ENCODE data around the gene SUPT6H.

The SUPT6H gene

DNA sequence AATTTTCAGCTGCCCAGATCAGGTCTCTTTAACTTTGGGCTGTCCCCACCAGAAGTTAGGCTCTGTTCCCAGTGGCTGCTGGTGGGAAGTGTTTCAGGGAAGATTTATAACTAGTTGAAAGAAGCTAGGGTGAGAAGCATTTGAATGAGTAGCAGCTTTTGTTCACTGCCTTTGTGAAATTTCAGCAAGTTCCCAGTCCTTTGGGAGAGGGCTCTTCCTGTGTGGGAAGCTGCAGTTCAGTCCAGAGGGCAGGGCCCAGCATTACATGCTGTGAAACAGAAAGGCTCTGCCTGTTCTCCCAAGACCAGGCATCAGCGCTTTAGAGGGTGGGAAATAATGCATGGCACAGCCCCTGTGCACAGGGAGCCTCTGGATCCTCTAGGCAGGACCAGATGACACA, 31.9 kb downstream of the SUPT6H start:
- DNase-seq (ENCODE audit: low read depth, low spot score), result no peak
- H3K4me3 ChIP-seq (ENCODE audit: low read length), result no peak overlapping the region

DNA sequence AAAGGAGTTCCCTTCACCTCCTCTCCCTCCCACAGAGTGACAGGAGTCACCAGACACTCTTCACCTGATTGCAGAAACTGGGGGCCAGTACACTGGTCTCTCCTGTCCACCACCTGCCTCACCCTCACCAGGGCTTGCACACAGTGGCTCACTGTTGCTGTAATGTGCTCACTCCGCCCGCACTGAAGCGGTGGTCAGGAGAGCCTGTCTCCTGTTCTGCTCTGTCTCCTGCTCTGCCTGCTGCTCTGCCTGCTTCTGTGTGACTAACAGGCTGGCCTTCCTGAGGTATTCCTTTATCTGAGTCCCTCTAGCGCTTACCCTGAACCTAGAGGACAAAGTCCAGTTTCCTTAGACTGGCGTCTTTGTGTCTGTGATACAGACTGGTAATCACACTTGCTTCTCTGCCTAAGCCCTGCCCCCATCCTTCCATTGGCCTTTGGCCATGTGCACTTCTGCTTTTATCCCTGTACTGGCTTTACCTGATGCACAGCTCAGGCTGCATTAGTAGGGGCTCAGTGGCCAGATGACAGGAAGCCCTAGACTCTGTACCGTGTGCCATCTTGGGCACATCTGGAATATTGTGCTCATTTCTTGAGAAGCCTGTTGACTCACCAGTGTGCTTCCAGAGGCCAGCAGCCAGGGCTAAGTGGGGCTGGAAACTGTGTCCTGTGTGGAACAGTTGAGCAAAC, 36.4 kb downstream of the SUPT6H start:
- DNase-seq (ENCODE audit: low read depth, low spot score), result no peak
- no peak overlapping the region for H3K4me3 ChIP-seq (ENCODE audit: low read length)

DNA sequence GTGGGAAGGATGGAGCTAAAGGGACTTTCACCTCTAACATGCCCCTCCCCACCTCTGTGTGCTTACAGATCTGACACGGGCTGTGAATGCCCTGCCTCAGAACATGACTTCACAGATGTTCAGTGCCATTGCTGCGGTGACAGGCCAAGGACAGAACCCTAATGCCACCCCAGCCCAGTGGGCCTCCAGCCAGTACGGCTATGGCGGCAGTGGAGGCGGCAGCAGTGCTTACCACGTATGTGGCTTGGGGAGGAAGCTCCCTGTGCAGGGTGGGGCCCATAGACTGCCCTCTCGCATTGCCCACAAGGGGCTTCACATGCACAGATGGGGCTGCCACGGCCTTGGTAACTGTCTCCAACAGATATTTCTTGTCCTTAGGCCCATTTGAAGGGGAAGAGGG, 38.3 kb downstream of the SUPT6H start:
- no peak for DNase-seq (ENCODE audit: low read depth, low spot score)
- no peak overlapping the region for H3K4me3 ChIP-seq (ENCODE audit: low read length)

DNA sequence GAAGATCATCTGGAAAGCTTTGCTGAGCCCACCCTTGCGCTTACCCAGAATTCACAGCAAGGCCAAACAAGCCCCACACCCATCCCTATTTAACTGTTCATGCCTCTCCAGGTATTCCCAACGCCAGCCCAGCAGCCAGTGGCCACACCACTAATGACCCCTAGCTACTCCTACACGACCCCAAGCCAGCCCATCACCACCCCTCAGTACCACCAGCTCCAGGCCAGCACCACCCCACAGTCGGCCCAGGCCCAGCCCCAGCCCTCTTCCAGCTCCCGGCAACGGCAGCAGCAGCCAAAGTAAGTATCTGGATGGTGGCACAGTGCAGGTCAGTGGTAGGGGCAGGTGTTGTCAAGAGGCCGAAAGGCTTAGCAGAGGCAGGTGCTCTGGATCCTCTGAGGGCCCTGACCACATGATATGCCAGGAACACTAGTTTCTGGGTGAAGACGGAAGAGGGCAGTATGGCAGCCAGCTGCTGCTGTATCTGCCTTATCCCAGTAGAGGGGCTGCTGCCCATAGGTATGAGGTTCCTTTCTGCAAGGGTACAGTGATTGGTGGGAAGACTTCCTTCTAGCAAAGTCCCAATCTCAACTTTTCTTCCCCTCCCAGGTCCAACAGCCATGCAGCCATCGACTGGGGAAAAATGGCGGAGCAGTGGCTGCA, 39.0 kb downstream of the SUPT6H start:
- no peak for DNase-seq (ENCODE audit: low read depth, low spot score)
- no peak overlapping the region for H3K4me3 ChIP-seq (ENCODE audit: low read length)

DNA sequence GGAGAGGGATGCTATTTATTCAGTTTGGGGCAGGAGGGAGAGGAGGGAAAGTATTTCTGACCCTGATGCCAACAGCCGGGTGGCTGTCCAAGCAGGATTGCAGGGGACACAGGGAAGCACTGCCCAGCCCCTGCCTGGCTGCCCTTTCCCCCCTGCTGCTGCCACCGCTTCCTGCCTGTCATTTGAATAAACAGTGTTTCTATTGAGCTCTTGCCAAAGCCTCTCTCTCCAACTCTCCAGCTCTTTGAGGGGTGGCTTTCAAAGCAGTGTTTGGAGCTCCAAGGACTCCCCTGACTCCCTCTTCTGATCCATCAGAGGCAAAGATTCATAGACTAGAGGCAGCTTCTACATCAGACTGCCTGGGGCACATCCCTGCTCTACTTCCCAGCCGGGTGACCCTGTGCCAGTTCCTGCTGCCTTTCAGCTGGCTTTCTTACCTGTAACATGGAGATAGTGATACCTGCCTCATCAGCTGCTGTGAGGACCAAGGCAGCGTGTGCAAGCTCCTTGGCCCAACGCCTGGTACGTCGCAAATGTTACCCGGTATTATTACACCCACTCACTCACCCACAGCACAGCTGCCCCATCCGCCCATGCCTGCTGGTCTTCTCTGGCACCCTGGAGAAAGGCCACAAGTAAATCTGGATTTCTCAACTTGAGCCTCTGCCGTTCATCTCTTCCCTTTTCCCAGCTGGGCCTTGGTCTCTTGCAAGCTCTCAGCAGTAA, 40.2 kb downstream of the SUPT6H start:
- no peak overlapping the region for H3K4me3 ChIP-seq (ENCODE audit: low read length)
- no peak for DNase-seq (ENCODE audit: low read depth, low spot score)

DNA sequence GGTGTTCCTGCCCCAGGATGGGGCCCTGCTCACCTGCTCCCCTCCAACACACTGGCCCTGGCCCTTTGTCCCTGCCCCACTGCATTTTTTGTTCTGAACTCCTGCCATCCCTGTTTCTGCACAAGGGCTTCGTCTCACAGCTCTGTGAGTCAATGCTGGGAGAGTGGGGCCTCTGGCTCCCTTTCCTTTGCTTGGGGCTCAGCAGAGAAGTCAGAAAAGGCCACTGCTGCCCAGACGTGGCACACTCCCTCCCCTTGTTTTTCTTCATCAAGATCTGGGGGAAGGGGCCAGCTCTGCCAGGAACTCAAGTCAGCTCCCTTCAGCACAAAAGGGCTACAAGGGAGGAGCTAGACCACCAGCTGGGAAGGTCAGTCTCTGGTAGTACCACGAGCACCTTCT, 40.7 kb downstream of the SUPT6H start:
- DNase-seq (ENCODE audit: low read depth, low spot score), result no peak
- H3K4me3 ChIP-seq (ENCODE audit: low read length), result no peak overlapping the region

DNA sequence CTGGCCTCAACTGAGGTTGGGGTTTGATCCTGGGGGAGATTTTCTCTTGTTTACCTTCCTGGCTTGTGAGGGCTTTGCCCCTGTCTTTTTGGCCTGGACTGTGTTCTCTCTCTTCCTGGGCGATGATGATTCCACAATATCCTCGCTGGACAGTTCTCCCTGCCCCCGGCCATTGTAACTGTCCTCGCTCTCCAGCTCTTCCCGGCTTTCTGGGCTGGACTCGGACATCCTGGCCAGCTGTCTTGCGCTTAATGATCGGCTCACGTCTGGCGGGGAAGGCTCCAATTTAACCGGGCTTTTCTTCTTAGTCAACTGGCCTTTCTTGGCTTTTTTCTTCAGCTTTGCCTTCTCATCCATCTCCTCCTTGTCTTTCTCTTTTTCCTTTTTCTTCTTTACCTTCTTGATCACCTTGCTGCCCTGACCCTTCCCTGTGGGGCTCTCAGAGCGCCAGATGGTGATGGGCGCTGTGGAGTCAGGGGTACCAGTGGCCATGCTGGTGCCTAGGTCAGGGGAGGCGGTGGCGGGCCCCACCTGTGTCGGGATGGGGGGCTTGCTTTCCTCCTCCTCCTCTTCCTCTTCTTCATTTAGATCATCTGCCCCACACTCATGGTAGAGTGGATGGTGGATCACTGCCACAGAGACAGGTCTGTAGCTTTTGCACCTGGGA, 41.7 kb downstream of the SUPT6H start:
- no peak overlapping the region for H3K4me3 ChIP-seq (ENCODE audit: low read length)
- no peak for DNase-seq (ENCODE audit: low read depth, low spot score)

DNA sequence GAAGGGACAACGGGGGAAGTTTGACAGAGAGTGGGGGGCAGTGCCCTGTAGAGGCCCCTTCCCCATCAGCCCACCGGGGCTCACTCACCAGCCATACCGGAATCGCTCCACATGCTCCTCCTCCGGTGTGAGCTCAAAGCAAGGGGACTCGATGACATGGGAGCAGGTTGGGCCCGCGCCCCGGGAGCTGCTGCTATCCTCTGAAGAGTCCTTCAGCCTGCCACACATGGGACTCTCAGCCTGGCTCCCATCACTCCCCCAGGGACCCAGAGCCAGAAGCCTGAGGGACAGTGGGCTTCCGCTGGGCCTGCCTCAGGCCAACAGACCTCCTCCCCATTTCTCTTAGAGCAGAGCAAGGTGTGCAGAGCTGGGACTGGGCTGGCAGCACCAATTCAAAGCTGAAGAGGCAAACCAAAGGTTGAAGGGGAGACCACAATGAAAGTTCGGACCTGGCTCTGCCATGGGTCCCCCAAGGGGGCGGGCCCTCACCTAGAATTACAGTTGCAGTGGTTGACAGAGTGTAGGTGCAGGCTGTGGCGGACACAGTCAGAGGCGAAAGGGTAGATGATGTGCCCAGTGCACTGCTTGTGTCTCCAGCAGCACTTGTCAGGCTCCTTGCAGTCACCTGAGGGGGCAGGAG, 42.3 kb downstream of the SUPT6H start:
- DNase-seq (ENCODE audit: low read depth, low spot score), result no peak
- H3K4me3 ChIP-seq (ENCODE audit: low read length), result no peak overlapping the region

DNA sequence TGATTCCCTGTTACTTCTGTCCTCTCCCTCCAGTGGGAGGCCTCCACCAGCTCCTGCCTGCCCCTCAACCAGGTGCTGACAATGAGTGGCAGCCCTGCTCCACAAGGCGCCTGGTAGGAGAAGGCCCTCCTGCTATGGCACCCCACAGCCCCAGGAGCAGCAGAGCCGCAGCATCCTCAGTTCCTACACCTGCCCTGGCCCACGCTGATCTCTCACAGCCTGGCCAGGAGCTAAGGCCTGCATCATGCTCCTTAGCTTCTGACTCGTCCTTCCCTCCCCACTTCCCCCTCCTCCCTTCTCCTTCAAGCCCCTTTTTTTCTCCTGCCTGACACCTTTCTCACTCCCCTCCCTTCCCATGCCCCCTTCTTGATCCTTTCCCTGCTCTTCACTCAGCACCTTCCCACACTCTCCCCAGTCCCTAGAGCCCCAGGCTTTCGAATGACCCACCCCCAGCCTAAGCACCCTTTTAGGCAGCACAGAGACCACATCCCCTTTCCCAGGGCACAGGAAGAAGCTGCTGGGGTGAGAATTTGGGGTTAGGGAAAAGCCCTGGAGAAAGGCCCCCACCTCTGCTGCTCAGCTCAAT, 43.2 kb downstream of the SUPT6H start:
- no peak for DNase-seq (ENCODE audit: low read depth, low spot score)
- H3K4me3 ChIP-seq (ENCODE audit: low read length), result no peak overlapping the region

DNA sequence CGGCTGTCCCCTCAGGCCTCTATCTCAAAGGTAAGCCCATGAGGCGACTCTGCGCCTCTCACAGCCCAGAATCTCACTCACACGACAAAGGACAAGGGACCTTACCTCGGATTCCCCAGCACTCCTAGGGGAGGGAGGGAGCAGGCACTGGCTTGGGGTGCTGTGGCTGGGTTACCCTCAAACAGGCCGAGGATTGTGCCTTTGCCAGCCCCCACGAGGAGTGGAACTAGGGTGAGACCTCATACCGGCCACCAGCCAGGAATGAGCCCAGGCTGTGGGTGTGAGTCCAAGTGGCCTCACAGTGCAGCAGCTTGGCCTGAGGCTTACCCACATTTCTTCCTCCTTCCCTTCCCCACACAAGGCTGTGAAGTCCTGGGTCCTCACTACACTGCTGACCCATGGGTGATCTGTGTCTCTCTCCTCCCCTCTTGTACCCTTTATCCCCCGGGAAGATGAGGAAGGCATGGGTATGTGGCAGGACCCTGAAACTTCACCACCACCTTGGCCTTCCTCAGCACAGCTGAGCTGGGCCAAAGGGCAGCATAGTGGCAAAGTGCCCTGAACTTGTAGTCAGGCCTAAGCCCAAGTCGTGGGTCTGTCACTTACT, 43.8 kb downstream of the SUPT6H start:
- no peak for DNase-seq (ENCODE audit: low read depth, low spot score)
- H3K4me3 ChIP-seq (ENCODE audit: low read length), result no peak overlapping the region

DNA sequence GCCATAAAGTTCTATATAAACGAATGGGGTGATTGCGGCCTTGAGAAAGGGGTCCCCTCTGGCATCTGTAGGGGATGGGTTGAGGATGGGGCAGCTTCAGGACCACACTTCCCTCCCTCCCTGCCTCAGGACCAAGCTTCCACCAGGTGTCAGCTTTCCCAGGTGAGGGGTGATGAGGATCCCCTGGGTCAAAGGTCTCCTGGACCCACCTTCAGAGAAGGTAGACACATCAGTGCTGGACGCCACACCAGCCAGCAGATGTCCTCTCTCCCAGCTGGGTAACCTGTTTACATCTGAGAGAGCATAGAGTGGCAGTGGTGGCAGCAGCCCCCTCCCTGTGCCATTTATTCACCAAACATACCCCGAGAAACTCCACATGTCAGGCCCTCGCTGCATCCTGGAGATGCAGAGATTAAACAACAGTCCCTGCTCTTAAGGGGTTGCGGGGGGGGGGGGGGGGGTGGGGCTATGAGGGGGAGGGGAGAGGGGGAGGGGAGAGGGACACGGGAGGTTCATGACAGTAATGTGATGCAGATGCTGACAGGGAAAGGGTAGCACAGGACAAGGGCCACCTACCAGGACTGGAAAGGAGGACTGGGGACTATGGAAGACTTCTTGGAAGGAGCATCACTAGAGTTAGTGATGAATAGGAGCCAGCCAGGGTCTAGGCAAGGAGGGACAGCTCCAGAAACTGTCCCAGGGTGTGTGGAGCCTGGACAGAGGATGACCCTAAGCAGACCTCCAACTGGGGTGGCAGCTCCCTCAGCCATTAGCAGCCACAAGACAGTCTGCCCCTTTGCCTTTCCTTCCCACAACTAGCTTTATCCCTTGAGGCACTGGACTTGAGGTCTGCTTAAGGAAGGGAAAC, 44.7 kb downstream of the SUPT6H start:
- no peak overlapping the region for H3K4me3 ChIP-seq (ENCODE audit: low read length)
- DNase-seq (ENCODE audit: low read depth, low spot score), result no peak

DNA sequence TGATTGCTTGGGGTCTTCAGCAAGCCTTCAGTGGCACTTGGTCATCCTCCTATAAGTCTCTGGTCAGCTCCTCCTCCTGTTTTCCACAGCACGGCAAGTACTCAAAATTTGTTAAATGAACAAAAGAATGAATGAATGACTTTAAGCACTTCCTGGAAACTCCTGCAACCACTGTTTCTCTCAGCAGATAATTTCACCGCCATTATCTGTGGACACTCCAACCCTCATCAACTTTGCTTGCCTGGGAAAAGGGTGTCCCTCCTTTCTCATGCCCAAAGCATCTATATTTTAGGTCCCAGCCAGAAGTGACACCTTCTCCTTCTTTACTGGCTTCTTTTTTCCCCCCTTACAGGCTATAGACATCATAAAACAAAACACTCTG, 45.3 kb downstream of the SUPT6H start:
- H3K4me3 ChIP-seq (ENCODE audit: low read length), result no peak overlapping the region
- no peak for DNase-seq (ENCODE audit: low read depth, low spot score)

DNA sequence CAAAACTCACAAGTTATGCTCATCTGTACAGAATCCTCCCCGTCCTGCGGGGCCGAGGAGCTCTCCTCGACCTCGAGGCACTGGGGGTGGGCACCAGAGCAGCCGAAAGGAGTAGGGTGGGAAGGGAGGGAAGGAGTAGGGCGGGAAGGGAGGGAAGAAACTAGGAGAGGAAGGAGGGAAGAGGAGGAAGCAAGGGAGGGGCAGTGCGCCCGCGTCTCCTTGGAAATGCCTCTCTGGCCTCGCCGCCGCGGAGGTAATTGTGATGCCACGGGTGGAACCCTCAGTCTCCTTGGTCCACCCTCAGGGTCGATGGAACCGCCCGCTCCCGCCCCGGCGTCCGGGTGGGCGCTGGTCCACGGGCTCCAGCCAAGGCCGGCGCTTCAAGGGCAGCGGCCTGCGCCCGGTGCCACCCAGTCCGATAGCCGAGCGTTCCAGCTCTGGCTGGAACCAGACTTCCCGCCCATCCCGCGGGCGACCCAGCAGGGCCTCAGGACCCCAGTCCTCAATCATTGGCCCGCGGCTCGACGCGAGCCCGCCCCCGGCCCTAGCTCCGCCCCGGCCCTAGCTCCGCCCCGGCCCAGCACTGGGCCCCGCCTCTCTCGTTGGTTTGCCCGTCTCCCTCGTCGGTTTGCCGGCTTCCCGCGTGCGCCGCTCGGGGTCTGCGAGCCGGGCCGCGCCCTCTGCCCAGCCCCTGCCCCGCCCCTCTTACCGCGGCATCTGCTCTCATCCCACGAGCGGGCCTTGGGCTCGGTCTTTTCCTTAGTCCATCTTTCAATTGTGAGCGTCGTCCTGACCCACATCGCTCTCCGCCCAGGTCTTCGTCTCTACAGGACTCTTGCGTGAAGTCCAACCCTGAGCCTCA, 49.1 kb downstream of the SUPT6H start:
- peak overlapping the region; percentile 56 for H3K4me3 ChIP-seq (ENCODE audit: low read length)

DNA sequence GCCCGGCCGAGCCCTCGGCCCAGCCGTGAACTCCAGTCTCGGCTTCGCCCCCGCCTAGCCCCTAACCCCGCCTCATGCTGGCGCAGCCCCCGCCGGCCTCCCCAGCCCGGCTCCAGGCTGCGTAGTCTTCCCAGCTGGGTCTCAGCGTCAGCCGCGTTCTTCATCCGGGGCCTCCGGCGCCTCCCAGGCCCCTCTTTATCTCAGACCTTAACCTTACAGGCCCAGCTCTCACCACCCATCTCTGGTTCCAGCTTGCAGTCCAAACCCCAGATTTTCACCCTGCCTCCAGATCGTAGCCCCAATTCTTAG, 49.7 kb downstream of the SUPT6H start, which contains the start of gene PROCA1:
Gene PROCA1 (minus strand): TSS at position 166 of the 309 bp plus-strand sequence. CDS start 228 bp downstream, outside the sequence.
- H3K4me3 ChIP-seq (ENCODE audit: low read length), result peak within 1 kb of the TSS; percentile 56
- DNase-seq (ENCODE audit: low read depth, low spot score), result no peak

More for the DNA sequence above, 49.1 kb downstream of the SUPT6H start:
- DNase-seq (ENCODE audit: low read depth, low spot score), result peak; percentile 68

DNA sequence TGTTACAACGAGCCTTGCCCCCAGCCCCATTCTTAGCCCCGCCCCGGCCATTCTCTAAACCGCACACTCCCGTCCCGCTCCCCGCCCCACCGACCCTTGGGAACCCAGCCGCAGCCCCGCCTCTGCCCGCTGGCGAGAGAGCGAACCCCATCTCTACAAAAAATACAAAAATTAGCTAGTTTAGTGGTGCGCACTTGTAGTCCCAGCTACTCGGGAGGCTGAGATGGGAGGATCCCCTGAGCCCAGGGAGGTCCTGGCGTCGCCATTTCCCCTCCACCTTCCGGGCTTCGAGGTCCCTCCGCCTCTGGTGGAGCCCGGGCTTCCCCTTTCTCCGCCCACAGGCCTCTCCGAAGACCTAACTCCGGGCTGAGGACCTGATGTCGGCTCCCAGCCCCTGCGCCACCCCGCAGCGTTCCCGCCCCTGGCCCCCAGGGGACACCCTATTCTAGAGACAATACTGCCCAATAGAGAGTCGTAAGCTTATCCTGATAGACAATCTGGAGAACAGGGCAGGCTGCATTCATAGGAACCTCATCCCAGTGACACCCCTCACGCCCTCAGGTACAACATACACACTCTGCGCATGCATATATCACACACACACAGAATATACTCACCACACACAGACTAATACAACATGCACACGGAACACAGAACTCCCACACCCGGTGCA, 50.2 kb downstream of the SUPT6H start:
- no peak for DNase-seq (ENCODE audit: low read depth, low spot score)
- H3K4me3 ChIP-seq (ENCODE audit: low read length), result no peak overlapping the region

DNA sequence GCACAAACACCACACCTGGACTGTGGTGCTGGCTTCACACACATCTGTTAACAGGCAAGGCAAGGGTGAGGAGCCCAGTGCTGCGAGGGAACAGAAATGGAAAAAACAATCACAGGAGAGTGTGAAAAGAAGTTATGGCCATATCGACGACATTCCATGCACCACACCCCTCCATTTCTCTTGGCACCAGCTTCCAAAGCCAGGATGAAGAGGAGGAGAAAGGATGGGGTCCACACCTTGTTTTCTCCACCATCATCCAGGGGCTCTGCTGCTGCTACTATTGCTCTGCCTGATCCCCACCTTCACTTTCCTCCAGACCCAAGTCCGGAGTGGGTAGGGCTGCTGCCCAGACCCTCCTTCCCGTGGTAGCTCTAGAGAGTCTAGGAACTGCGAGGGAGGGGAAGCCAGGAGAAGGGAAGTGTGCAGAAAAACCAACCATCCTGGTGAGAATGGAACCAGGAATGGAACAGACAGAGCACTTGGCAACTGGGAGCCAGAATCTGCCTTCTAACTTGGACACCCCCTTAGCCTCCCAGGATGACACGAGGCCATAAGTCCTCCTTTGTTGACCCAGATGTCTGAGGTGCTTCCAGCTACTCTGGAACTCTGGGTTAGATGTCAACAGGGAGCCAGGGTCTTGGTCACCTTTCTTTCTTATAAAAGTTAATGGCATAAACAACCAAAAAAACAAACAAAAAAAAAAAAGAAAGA, 50.9 kb downstream of the SUPT6H start:
- DNase-seq (ENCODE audit: low read depth, low spot score), result no peak
- H3K4me3 ChIP-seq (ENCODE audit: low read length), result no peak overlapping the region
